ENCODE measurements around the gene TTC12.
A peak's percentile ranks its signal among the peaks of the same experiment; 100 is the strongest.
"Not testable (repeated sequence)": the region's sequence is repeated elsewhere in the genome, so short reads cannot be mapped to it uniquely, and the experiment has no call there.

Gene TTC12

GRCh38 chr11:113293936-113294335 is 20.4 kb upstream of the TTC12 start:
- Histone ChIP-seq H3K4me3 (ENCODE audit: low read length) (no peak overlapping the region), H3K9me2 (replicated peaks; ENCODE audit: insufficient read depth, low read length) (no peaks in the 10 kb centered on the region)
- TF ChIP-seq CTCF (IDR thresholded peaks at IDR 0.05; ENCODE audit: low read length) (no peak), EZH2 (optimal IDR thresholded peaks at IDR 0.05; ENCODE audit: low read depth, low read length) (no peak), EZH2phosphoT487 (IDR thresholded peaks at IDR 0.05; ENCODE audit: low read length) (no peak)

GRCh38 chr11:113295993-113296392 is 18.4 kb upstream of the TTC12 start:
- peak overlapping the region; percentile 20; the same call in 1 of the 2 replicates for H2AFZ ChIP-seq (ENCODE audit: low read length)
- H3K27ac ChIP-seq (ENCODE audit: low read length), result peak overlapping the region; percentile 10; the same call in 1 of the 2 replicates
- no peaks in the 10 kb centered on the region for H3K79me2 ChIP-seq (ENCODE audit: low read length)

More at GRCh38 chr11:113293936-113294335, 20.4 kb upstream of the TTC12 start:
- Histone ChIP-seq H3K9ac (ENCODE audit: low read length) (no peak overlapping the region), H3K27ac (ENCODE audit: low read length) (no peak overlapping the region), H3F3A (ENCODE audit: insufficient read depth, low read length) (peaks cover 9% of the 10 kb centered on the region; the same call in 1 of the 2 replicates), H3K4me2 (ENCODE audit: low read depth, low read length) (no peak overlapping the region), H3K4me1 (ENCODE audit: low read length) (peaks cover 19% of the 10 kb centered on the region), H3K27me3 (replicated peaks; ENCODE audit: insufficient read depth, low read length) (no peaks in the 10 kb centered on the region), H4K20me1 (ENCODE audit: insufficient read depth, low read length) (no peaks in the 10 kb centered on the region), H3K9me3 (replicated peaks; ENCODE audit: insufficient read depth, low read length) (no peaks in the 10 kb centered on the region), H2AFZ (ENCODE audit: low read length) (no peak overlapping the region), H3K79me2 (ENCODE audit: low read length) (no peaks in the 10 kb centered on the region), H3K36me3 (replicated peaks; ENCODE audit: insufficient read depth, low read length) (no peaks in the 10 kb centered on the region)
- no peak for DNase-seq

GRCh38 chr11:113296447-113297205 is 17.8 kb upstream of the TTC12 start:
- Histone ChIP-seq H3K27me3 (replicated peaks; ENCODE audit: insufficient read depth, low read length) (no peaks in the 10 kb centered on the region), H3K4me3 (ENCODE audit: low read length) (no peak overlapping the region)

More at GRCh38 chr11:113295993-113296392, 18.4 kb upstream of the TTC12 start:
- Histone ChIP-seq H3K9ac (ENCODE audit: low read length) (no peak overlapping the region), H3K9me2 (replicated peaks; ENCODE audit: insufficient read depth, low read length) (no peaks in the 10 kb centered on the region), H3K4me3 (ENCODE audit: low read length) (no peak overlapping the region), H3K27me3 (replicated peaks; ENCODE audit: insufficient read depth, low read length) (no peaks in the 10 kb centered on the region), H3F3A (ENCODE audit: insufficient read depth, low read length) (peaks cover 9% of the 10 kb centered on the region; the same call in 1 of the 2 replicates), H3K36me3 (replicated peaks; ENCODE audit: insufficient read depth, low read length) (no peaks in the 10 kb centered on the region), H3K9me3 (replicated peaks; ENCODE audit: insufficient read depth, low read length) (no peaks in the 10 kb centered on the region), H3K4me2 (ENCODE audit: low read depth, low read length) (peak overlapping the region; percentile 50), H4K20me1 (ENCODE audit: insufficient read depth, low read length) (no peaks in the 10 kb centered on the region), H3K4me1 (ENCODE audit: low read length) (peaks cover 17% of the 10 kb centered on the region)
- DNase-seq, result peak; percentile 52
- TF ChIP-seq EZH2phosphoT487 (IDR thresholded peaks at IDR 0.05; ENCODE audit: low read length) (no peak), CTCF (IDR thresholded peaks at IDR 0.05; ENCODE audit: low read length) (no peak), EZH2 (optimal IDR thresholded peaks at IDR 0.05; ENCODE audit: low read depth, low read length) (no peak)

GRCh38 chr11:113298496-113298895 is 15.9 kb upstream of the TTC12 start:
- DNase-seq; H3F3A ChIP-seq (ENCODE audit: insufficient read depth, low read length); H3K4me3 ChIP-seq (ENCODE audit: low read length); H3K79me2 ChIP-seq (ENCODE audit: low read length); H3K9me2 ChIP-seq (replicated peaks; ENCODE audit: insufficient read depth, low read length); H3K36me3 ChIP-seq (replicated peaks; ENCODE audit: insufficient read depth, low read length); H3K9ac ChIP-seq (ENCODE audit: low read length); H3K9me3 ChIP-seq (replicated peaks; ENCODE audit: insufficient read depth, low read length); H2AFZ ChIP-seq (ENCODE audit: low read length); H3K27me3 ChIP-seq (replicated peaks; ENCODE audit: insufficient read depth, low read length); H4K20me1 ChIP-seq (ENCODE audit: insufficient read depth, low read length); H3K27ac ChIP-seq (ENCODE audit: low read length); H3K4me2 ChIP-seq (ENCODE audit: low read depth, low read length): not testable (repeated sequence)
- peaks cover 17% of the 10 kb centered on the region for H3K4me1 ChIP-seq (ENCODE audit: low read length)

More at GRCh38 chr11:113296447-113297205, 17.8 kb upstream of the TTC12 start:
- Histone ChIP-seq H3K9ac (ENCODE audit: low read length) (no peak overlapping the region), H3K36me3 (replicated peaks; ENCODE audit: insufficient read depth, low read length) (no peaks in the 10 kb centered on the region), H2AFZ (ENCODE audit: low read length) (peak overlapping the region; percentile 20; the same call in 1 of the 2 replicates), H3F3A (ENCODE audit: insufficient read depth, low read length) (peaks cover 9% of the 10 kb centered on the region; the same call in 1 of the 2 replicates), H4K20me1 (ENCODE audit: insufficient read depth, low read length) (no peaks in the 10 kb centered on the region), H3K79me2 (ENCODE audit: low read length) (no peaks in the 10 kb centered on the region), H3K4me1 (ENCODE audit: low read length) (peaks cover 17% of the 10 kb centered on the region), H3K9me3 (replicated peaks; ENCODE audit: insufficient read depth, low read length) (no peaks in the 10 kb centered on the region), H3K4me2 (ENCODE audit: low read depth, low read length) (peak overlapping the region; percentile 50), H3K9me2 (replicated peaks; ENCODE audit: insufficient read depth, low read length) (no peaks in the 10 kb centered on the region), H3K27ac (ENCODE audit: low read length) (peak overlapping the region; percentile 10; the same call in 1 of the 2 replicates)
- TF ChIP-seq EZH2phosphoT487 (IDR thresholded peaks at IDR 0.05; ENCODE audit: low read length) (no peak), CTCF (IDR thresholded peaks at IDR 0.05; ENCODE audit: low read length) (no peak), EZH2 (optimal IDR thresholded peaks at IDR 0.05; ENCODE audit: low read depth, low read length) (no peak)
- peak; percentile 61 for DNase-seq
